DOHH2 (cell line): ENCODE results near the gene SORBS1.

Experiments
- CTCF ChIP-seq: fragments of 200-600 bp; sonication (generic); IDR thresholded peaks from one replicate; pipeline ENCODE4 v1.5.1; 2014; ENCODE audit warnings: antibody characterized with exemption, mild to moderate bottlenecking, low read depth, low read length; ENCODE audit not compliant: poor library complexity, severe bottlenecking
- EZH2phosphoT487 ChIP-seq: fragments of 200-600 bp; sonication (generic); IDR thresholded peaks from 2 replicates; pipeline ENCODE4 v1.6.1; 2017; ENCODE audit warnings: borderline replicate concordance, mild to moderate bottlenecking, antibody characterized with exemption, low read length, moderate library complexity, mixed read lengths

- no peak for TF ChIP-seq CTCF
- TF ChIP-seq EZH2phosphoT487 = no peak
Observed at GRCh38 chr10:95332666-95333249, 228.4 kb downstream of the SORBS1 start.
